Measurements from ENCODE around the gene PFDN2. TPM values are rescaled to one million over a fixed set of nuclear protein-coding genes. Genes with fewer than 3 reads are reported as not detected.

The PFDN2 gene
- total RNA-seq, 1 donor from 2014 or later: 139 TPM

- Mint-ChIP-seq H3K9me3 (no peaks in the 10 kb centered on the region), H3K27me3 (ENCODE audit: low read depth) (no peaks in the 10 kb centered on the region), H3K4me1 (ENCODE audit: low read depth) (peaks cover 54% of the 10 kb centered on the region), H3K36me3 (ENCODE audit: low read depth) (no peaks in the 10 kb centered on the region), H3K27ac (peak overlapping the region; percentile 57), H3K4me3 (ENCODE audit: low read depth) (no peak overlapping the region)
- no peak for DNase-seq (ENCODE audit: low spot score)
- intact Hi-C loops (cut with micrococcal nuclease): loop anchor here (1.0 to 10.0 kb wide), 4 partner anchors 22 to 258 kb away; partner anchors contain the start of gene DEDD
These were observed 25.2 kb downstream of the PFDN2 start for GRCh38 chr1:161092621-161093028.

- Mint-ChIP-seq H3K36me3 (ENCODE audit: low read depth) (no peaks in the 10 kb centered on the region), H3K9me3 (no peaks in the 10 kb centered on the region), H3K4me1 (ENCODE audit: low read depth) (peaks cover 48% of the 10 kb centered on the region), H3K27me3 (ENCODE audit: low read depth) (no peaks in the 10 kb centered on the region), H3K27ac (no peak overlapping the region), H3K4me3 (ENCODE audit: low read depth) (no peak overlapping the region)
- intact Hi-C loops (cut with micrococcal nuclease): loop anchor here (1.0 to 10.0 kb wide), 4 partner anchors 22 to 257 kb away; partner anchors contain the start of gene DEDD
- DNase-seq (ENCODE audit: low spot score): no peak
These were observed 25.9 kb downstream of the PFDN2 start for GRCh38 chr1:161091796-161092507.

- Mint-ChIP-seq H3K27ac (no peak overlapping the region), H3K27me3 (ENCODE audit: low read depth) (no peaks in the 10 kb centered on the region), H3K36me3 (ENCODE audit: low read depth) (no peaks in the 10 kb centered on the region), H3K4me3 (ENCODE audit: low read depth) (no peak overlapping the region), H3K4me1 (ENCODE audit: low read depth) (peaks cover 42% of the 10 kb centered on the region), H3K9me3 (no peaks in the 10 kb centered on the region)
- intact Hi-C loops (cut with micrococcal nuclease): loop anchor here (10.0 kb wide), 1 partner anchor 256 kb away; no protein-coding TSS in a partner anchor
- no peak for DNase-seq (ENCODE audit: low spot score)
These were observed 26.7 kb downstream of the PFDN2 start for GRCh38 chr1:161091093-161091492.

- Mint-ChIP-seq H3K36me3 (ENCODE audit: low read depth) (no peaks in the 10 kb centered on the region), H3K27ac (no peak overlapping the region), H3K27me3 (ENCODE audit: low read depth) (no peaks in the 10 kb centered on the region), H3K4me3 (ENCODE audit: low read depth) (no peak overlapping the region), H3K4me1 (ENCODE audit: low read depth) (peaks cover 41% of the 10 kb centered on the region), H3K9me3 (no peaks in the 10 kb centered on the region)
- no peak for DNase-seq (ENCODE audit: low spot score)
- intact Hi-C loops (cut with micrococcal nuclease): loop anchor here (10.0 kb wide), 1 partner anchor 256 kb away; no protein-coding TSS in a partner anchor
These were observed 27.2 kb downstream of the PFDN2 start for GRCh38 chr1:161090617-161091016.

- Mint-ChIP-seq H3K4me3 (ENCODE audit: low read depth) (no peak overlapping the region), H3K9me3 (no peaks in the 10 kb centered on the region), H3K36me3 (ENCODE audit: low read depth) (no peaks in the 10 kb centered on the region), H3K27ac (no peak overlapping the region), H3K27me3 (ENCODE audit: low read depth) (no peaks in the 10 kb centered on the region), H3K4me1 (ENCODE audit: low read depth) (peaks cover 40% of the 10 kb centered on the region)
- intact Hi-C loops (cut with micrococcal nuclease): loop anchor here (10.0 kb wide), 1 partner anchor 255 kb away; no protein-coding TSS in a partner anchor
- DNase-seq (ENCODE audit: low spot score): no peak
These were observed 27.9 kb downstream of the PFDN2 start for GRCh38 chr1:161089938-161090337.

- H3K27me3 Mint-ChIP-seq (ENCODE audit: low read depth): no peaks in the 10 kb centered on the region
- peaks cover 38% of the 10 kb centered on the region for H3K4me1 Mint-ChIP-seq (ENCODE audit: low read depth)
- intact Hi-C loops (cut with micrococcal nuclease): no loop called here
- H3K9me3 Mint-ChIP-seq: no peaks in the 10 kb centered on the region
- no peak within 1 kb of the TSS for H3K27ac Mint-ChIP-seq
- no peak for DNase-seq (ENCODE audit: low spot score)
- no peak within 1 kb of the TSS for H3K4me3 Mint-ChIP-seq (ENCODE audit: low read depth)
- no peaks in the 10 kb centered on the region for H3K36me3 Mint-ChIP-seq (ENCODE audit: low read depth)
These were observed 28.4 kb downstream of the PFDN2 start, which contains the start of gene NECTIN4 for GRCh38 chr1:161089251-161089924. Gene NECTIN4 (minus strand): TSS chr1:161089558. CDS start chr1:161089296, 262 bp downstream.

- no peak for DNase-seq (ENCODE audit: low spot score)
- Mint-ChIP-seq H3K27me3 (ENCODE audit: low read depth) (no peaks in the 10 kb centered on the region), H3K9me3 (no peaks in the 10 kb centered on the region), H3K4me1 (ENCODE audit: low read depth) (peaks cover 36% of the 10 kb centered on the region), H3K27ac (no peak overlapping the region), H3K36me3 (ENCODE audit: low read depth) (no peaks in the 10 kb centered on the region), H3K4me3 (ENCODE audit: low read depth) (no peak overlapping the region)
- intact Hi-C loops (cut with micrococcal nuclease): no loop called here
These were observed 29.2 kb downstream of the PFDN2 start for GRCh38 chr1:161088587-161089110.

GRCh38 chr1:161086457-161086856, 31.4 kb downstream of the PFDN2 start:
- intact Hi-C loops (cut with micrococcal nuclease): no loop called here
- H3K4me3 Mint-ChIP-seq (ENCODE audit: low read depth): no peak overlapping the region
- no peaks in the 10 kb centered on the region for H3K9me3 Mint-ChIP-seq
- no peaks in the 10 kb centered on the region for H3K36me3 Mint-ChIP-seq (ENCODE audit: low read depth)
- H3K27ac Mint-ChIP-seq: no peak overlapping the region
- no peak for DNase-seq (ENCODE audit: low spot score)
- H3K4me1 Mint-ChIP-seq (ENCODE audit: low read depth): peaks cover 14% of the 10 kb centered on the region
- H3K27me3 Mint-ChIP-seq (ENCODE audit: low read depth): no peaks in the 10 kb centered on the region

- Mint-ChIP-seq H3K36me3 (ENCODE audit: low read depth) (no peaks in the 10 kb centered on the region), H3K27ac (no peak overlapping the region), H3K4me3 (ENCODE audit: low read depth) (no peak overlapping the region), H3K9me3 (no peaks in the 10 kb centered on the region), H3K4me1 (ENCODE audit: low read depth) (peaks cover 5% of the 10 kb centered on the region), H3K27me3 (ENCODE audit: low read depth) (no peaks in the 10 kb centered on the region)
- intact Hi-C loops (cut with micrococcal nuclease): no loop called here
- no peak for DNase-seq (ENCODE audit: low spot score)
These were observed 32.7 kb downstream of the PFDN2 start for GRCh38 chr1:161085165-161085564.

- H3K4me3 Mint-ChIP-seq (ENCODE audit: low read depth): no peak overlapping the region
- H3K27ac Mint-ChIP-seq: no peak overlapping the region
- H3K27me3 Mint-ChIP-seq (ENCODE audit: low read depth): no peaks in the 10 kb centered on the region
- no peak for DNase-seq (ENCODE audit: low spot score)
- intact Hi-C loops (cut with micrococcal nuclease): no loop called here
- peaks cover 3% of the 10 kb centered on the region for H3K4me1 Mint-ChIP-seq (ENCODE audit: low read depth)
- no peaks in the 10 kb centered on the region for H3K36me3 Mint-ChIP-seq (ENCODE audit: low read depth)
- H3K9me3 Mint-ChIP-seq: no peaks in the 10 kb centered on the region
These were observed 33.2 kb downstream of the PFDN2 start for GRCh38 chr1:161084597-161084988.

GRCh38 chr1:161083748-161084596, 33.9 kb downstream of the PFDN2 start:
- Mint-ChIP-seq H3K27ac (no peak overlapping the region), H3K9me3 (no peaks in the 10 kb centered on the region), H3K4me3 (ENCODE audit: low read depth) (no peak overlapping the region), H3K36me3 (ENCODE audit: low read depth) (no peaks in the 10 kb centered on the region), H3K4me1 (ENCODE audit: low read depth) (peaks cover 3% of the 10 kb centered on the region), H3K27me3 (ENCODE audit: low read depth) (peaks cover 1% of the 10 kb centered on the region)
- DNase-seq (ENCODE audit: low spot score): no peak
- intact Hi-C loops (cut with micrococcal nuclease): no loop called here

- Mint-ChIP-seq H3K4me1 (ENCODE audit: low read depth) (peaks cover under 1% of the 10 kb centered on the region), H3K27me3 (ENCODE audit: low read depth) (peaks cover 2% of the 10 kb centered on the region), H3K9me3 (no peaks in the 10 kb centered on the region), H3K27ac (no peak overlapping the region), H3K36me3 (ENCODE audit: low read depth) (no peaks in the 10 kb centered on the region), H3K4me3 (ENCODE audit: low read depth) (no peak overlapping the region)
- DNase-seq (ENCODE audit: low spot score): no peak
- intact Hi-C loops (cut with micrococcal nuclease): no loop called here
These were observed 34.7 kb downstream of the PFDN2 start for GRCh38 chr1:161082996-161083747.
